ENCODE data around the gene CENPP.

CENPP gene

GRCh38 chr9:92467511-92467910 lies 141.8 kb downstream of the CENPP start:
- H3K27me3 ChIP-seq (ENCODE audit: control insufficient read depth, insufficient read depth, low read length): no peaks in the 10 kb centered on the region
- no peak overlapping the region for H3K4me3 ChIP-seq (ENCODE audit: low read length)
- H3K9ac ChIP-seq (ENCODE audit: low read length): no peak overlapping the region
- H3K9me3 ChIP-seq (ENCODE audit: control insufficient read depth, low read depth, low read length): no peaks in the 10 kb centered on the region
- no peaks in the 10 kb centered on the region for H3K36me3 ChIP-seq (ENCODE audit: control insufficient read depth, low read depth, low read length)
- H3K27ac ChIP-seq (ENCODE audit: low read length): no peak overlapping the region
- H3K4me1 ChIP-seq (ENCODE audit: control insufficient read depth, low read depth, low read length): no peaks in the 10 kb centered on the region

GRCh38 chr9:92468206-92468605 lies 142.5 kb downstream of the CENPP start:
- no peak overlapping the region for H3K27ac ChIP-seq (ENCODE audit: low read length)
- no peak overlapping the region for H3K4me3 ChIP-seq (ENCODE audit: low read length)

GRCh38 chr9:92474587-92474986 lies 148.8 kb downstream of the CENPP start:
- Histone ChIP-seq H3K27ac (ENCODE audit: low read length) (no peak overlapping the region), H3K4me1 (ENCODE audit: control insufficient read depth, low read depth, low read length) (no peaks in the 10 kb centered on the region), H3K36me3 (ENCODE audit: control insufficient read depth, low read depth, low read length) (no peaks in the 10 kb centered on the region), H3K27me3 (ENCODE audit: control insufficient read depth, insufficient read depth, low read length) (no peaks in the 10 kb centered on the region), H3K9ac (ENCODE audit: low read length) (no peak overlapping the region), H3K4me3 (ENCODE audit: low read length) (no peak overlapping the region), H3K9me3 (ENCODE audit: control insufficient read depth, low read depth, low read length) (no peaks in the 10 kb centered on the region)

More at GRCh38 chr9:92468206-92468605, 142.5 kb downstream of the CENPP start:
- no peaks in the 10 kb centered on the region for H3K4me1 ChIP-seq (ENCODE audit: control insufficient read depth, low read depth, low read length)
- no peaks in the 10 kb centered on the region for H3K27me3 ChIP-seq (ENCODE audit: control insufficient read depth, insufficient read depth, low read length)
- no peaks in the 10 kb centered on the region for H3K36me3 ChIP-seq (ENCODE audit: control insufficient read depth, low read depth, low read length)
- H3K9me3 ChIP-seq (ENCODE audit: control insufficient read depth, low read depth, low read length): no peaks in the 10 kb centered on the region
- no peak overlapping the region for H3K9ac ChIP-seq (ENCODE audit: low read length)

GRCh38 chr9:92476962-92477361 lies 151.2 kb downstream of the CENPP start:
- no peak overlapping the region for H3K27ac ChIP-seq (ENCODE audit: low read length)
- no peaks in the 10 kb centered on the region for H3K27me3 ChIP-seq (ENCODE audit: control insufficient read depth, insufficient read depth, low read length)
- no peak overlapping the region for H3K4me3 ChIP-seq (ENCODE audit: low read length)
- no peaks in the 10 kb centered on the region for H3K9me3 ChIP-seq (ENCODE audit: control insufficient read depth, low read depth, low read length)
- H3K9ac ChIP-seq (ENCODE audit: low read length): no peak overlapping the region
- peaks cover 12% of the 10 kb centered on the region for H3K4me1 ChIP-seq (ENCODE audit: control insufficient read depth, low read depth, low read length)
- no peaks in the 10 kb centered on the region for H3K36me3 ChIP-seq (ENCODE audit: control insufficient read depth, low read depth, low read length)

- Histone ChIP-seq H3K36me3 (ENCODE audit: control insufficient read depth, low read depth, low read length) (no peaks in the 10 kb centered on the region), H3K27ac (ENCODE audit: low read length) (no peak overlapping the region), H3K9me3 (ENCODE audit: control insufficient read depth, low read depth, low read length) (no peaks in the 10 kb centered on the region), H3K27me3 (ENCODE audit: control insufficient read depth, insufficient read depth, low read length) (no peaks in the 10 kb centered on the region), H3K9ac (ENCODE audit: low read length) (no peak overlapping the region), H3K4me1 (ENCODE audit: control insufficient read depth, low read depth, low read length) (peaks cover 12% of the 10 kb centered on the region), H3K4me3 (ENCODE audit: low read length) (no peak overlapping the region)
Observed at GRCh38 chr9:92478783-92479182, 153.0 kb downstream of the CENPP start.

GRCh38 chr9:92479346-92479745 lies 153.6 kb downstream of the CENPP start:
- H3K9me3 ChIP-seq (ENCODE audit: control insufficient read depth, low read depth, low read length): no peaks in the 10 kb centered on the region
- no peak overlapping the region for H3K27ac ChIP-seq (ENCODE audit: low read length)
- H3K4me3 ChIP-seq (ENCODE audit: low read length): no peak overlapping the region
- H3K27me3 ChIP-seq (ENCODE audit: control insufficient read depth, insufficient read depth, low read length): no peaks in the 10 kb centered on the region
- peaks cover 12% of the 10 kb centered on the region for H3K4me1 ChIP-seq (ENCODE audit: control insufficient read depth, low read depth, low read length)
- no peak overlapping the region for H3K9ac ChIP-seq (ENCODE audit: low read length)
- H3K36me3 ChIP-seq (ENCODE audit: control insufficient read depth, low read depth, low read length): no peaks in the 10 kb centered on the region

GRCh38 chr9:92480291-92480771 lies 154.6 kb downstream of the CENPP start:
- H3K27ac ChIP-seq (ENCODE audit: low read length): no peak overlapping the region

GRCh38 chr9:92480986-92481633 lies 155.4 kb downstream of the CENPP start:
- Histone ChIP-seq H3K9me3 (ENCODE audit: control insufficient read depth, low read depth, low read length) (no peaks in the 10 kb centered on the region), H3K27me3 (ENCODE audit: control insufficient read depth, insufficient read depth, low read length) (no peaks in the 10 kb centered on the region), H3K4me3 (ENCODE audit: low read length) (no peak overlapping the region), H3K9ac (ENCODE audit: low read length) (no peak overlapping the region), H3K27ac (ENCODE audit: low read length) (no peak overlapping the region), H3K36me3 (ENCODE audit: control insufficient read depth, low read depth, low read length) (no peaks in the 10 kb centered on the region), H3K4me1 (ENCODE audit: control insufficient read depth, low read depth, low read length) (peaks cover 12% of the 10 kb centered on the region)

More at GRCh38 chr9:92480291-92480771, 154.6 kb downstream of the CENPP start:
- H3K4me3 ChIP-seq (ENCODE audit: low read length): no peak overlapping the region
- H3K4me1 ChIP-seq (ENCODE audit: control insufficient read depth, low read depth, low read length): peaks cover 12% of the 10 kb centered on the region
- no peaks in the 10 kb centered on the region for H3K27me3 ChIP-seq (ENCODE audit: control insufficient read depth, insufficient read depth, low read length)
- H3K36me3 ChIP-seq (ENCODE audit: control insufficient read depth, low read depth, low read length): no peaks in the 10 kb centered on the region
- no peaks in the 10 kb centered on the region for H3K9me3 ChIP-seq (ENCODE audit: control insufficient read depth, low read depth, low read length)
- H3K9ac ChIP-seq (ENCODE audit: low read length): no peak overlapping the region

- Histone ChIP-seq H3K36me3 (ENCODE audit: control insufficient read depth, low read depth, low read length) (no peaks in the 10 kb centered on the region), H3K9ac (ENCODE audit: low read length) (no peak within 1 kb of the TSS), H3K27me3 (ENCODE audit: control insufficient read depth, insufficient read depth, low read length) (no peaks in the 10 kb centered on the region), H3K9me3 (ENCODE audit: control insufficient read depth, low read depth, low read length) (no peaks in the 10 kb centered on the region), H3K27ac (ENCODE audit: low read length) (no peak within 1 kb of the TSS), H3K4me1 (ENCODE audit: control insufficient read depth, low read depth, low read length) (peaks cover 12% of the 10 kb centered on the region), H3K4me3 (ENCODE audit: low read length) (no peak within 1 kb of the TSS)
Observed at GRCh38 chr9:92482329-92482728, 156.6 kb downstream of the CENPP start, which contains the start of gene ASPN. ASPN (minus strand) TSS chr9:92482506.

GRCh38 chr9:92482805-92483204 lies 157.1 kb downstream of the CENPP start:
- Histone ChIP-seq H3K27me3 (ENCODE audit: control insufficient read depth, insufficient read depth, low read length) (no peaks in the 10 kb centered on the region), H3K4me1 (ENCODE audit: control insufficient read depth, low read depth, low read length) (peaks cover 12% of the 10 kb centered on the region), H3K4me3 (ENCODE audit: low read length) (no peak overlapping the region), H3K9ac (ENCODE audit: low read length) (no peak overlapping the region), H3K36me3 (ENCODE audit: control insufficient read depth, low read depth, low read length) (no peaks in the 10 kb centered on the region), H3K9me3 (ENCODE audit: control insufficient read depth, low read depth, low read length) (no peaks in the 10 kb centered on the region), H3K27ac (ENCODE audit: low read length) (no peak overlapping the region)

GRCh38 chr9:92483627-92484545 lies 158.1 kb downstream of the CENPP start:
- no peak overlapping the region for H3K27ac ChIP-seq (ENCODE audit: low read length)
- no peaks in the 10 kb centered on the region for H3K9me3 ChIP-seq (ENCODE audit: control insufficient read depth, low read depth, low read length)
- no peaks in the 10 kb centered on the region for H3K36me3 ChIP-seq (ENCODE audit: control insufficient read depth, low read depth, low read length)
- H3K4me3 ChIP-seq (ENCODE audit: low read length): no peak overlapping the region
- H3K4me1 ChIP-seq (ENCODE audit: control insufficient read depth, low read depth, low read length): peaks cover 12% of the 10 kb centered on the region
- no peak overlapping the region for H3K9ac ChIP-seq (ENCODE audit: low read length)
- H3K27me3 ChIP-seq (ENCODE audit: control insufficient read depth, insufficient read depth, low read length): no peaks in the 10 kb centered on the region

All from iPS-18a (cell line).